Neuronal stem cell (in vitro differentiated cells): ENCODE results near the gene OR56A3.
A peak's percentile ranks its signal among the peaks of the same experiment; 100 is the strongest.

Source experiments
- DNase-seq: peaks from one replicate; pipeline ENCODE4 v3.0.0-alpha.2; 2013; ENCODE audit warnings: low spot score
- H2AFZ ChIP-seq: one replicate; pipeline ENCODE4 v1.6.1; 2013; ENCODE audit warnings: mild to moderate bottlenecking, low read length, inconsistent platforms
- H2AK5ac ChIP-seq: 2 replicates; pipeline ENCODE4 v1.6.1; 2013; ENCODE audit warnings: low read depth, mild to moderate bottlenecking, inconsistent platforms, low read length, moderate library complexity, mixed read lengths
- H2BK120ac ChIP-seq: 2 replicates; pipeline ENCODE4 v1.6.1; 2013; ENCODE audit warnings: low read depth, mild to moderate bottlenecking, inconsistent platforms, low read length, moderate library complexity, mixed read lengths
- H2BK12ac ChIP-seq: one replicate; pipeline ENCODE4 v1.6.1; 2013; ENCODE audit warnings: low read length, inconsistent platforms
- H2BK15ac ChIP-seq: 2 replicates; pipeline ENCODE4 v1.6.1; 2013; ENCODE audit warnings: mild to moderate bottlenecking, low read length, inconsistent platforms, mixed read lengths
- H2BK5ac ChIP-seq: one replicate; pipeline ENCODE4 v1.6.1; 2013; ENCODE audit warnings: inconsistent platforms, mild to moderate bottlenecking, low read length, moderate library complexity
- H3K14ac ChIP-seq: one replicate; pipeline ENCODE4 v1.6.1; 2013; ENCODE audit warnings: low read length, inconsistent platforms
- H3K18ac ChIP-seq: 2 replicates; pipeline ENCODE4 v1.6.1; 2013; ENCODE audit warnings: low read length, inconsistent platforms
- H3K23ac ChIP-seq: 2 replicates; pipeline ENCODE4 v1.6.1; 2013; ENCODE audit warnings: low read depth, mild to moderate bottlenecking, mixed read lengths, low read length, inconsistent platforms; ENCODE audit not compliant: poor library complexity
- H3K27ac ChIP-seq: replicated peaks from 3 replicates; pipeline ENCODE4 v1.5.1; 2013; ENCODE audit warnings: low read length, inconsistent platforms
- H3K27me3 ChIP-seq, 3 experiments: 2 replicates each; pipeline ENCODE4 v1.6.1; 2013; ENCODE audit warnings: low read length in 3 of 3, mild to moderate bottlenecking in 2 of 3, inconsistent platforms in 1 of 3, low read depth in 1 of 3, mixed read lengths in 1 of 3, moderate library complexity in 1 of 3; ENCODE audit not compliant: control insufficient read depth in 3 of 3, insufficient read depth in 3 of 3
- H3K36me3 ChIP-seq, 2 donors: replicated peaks in 1 of 2; 2 replicates each; pipeline ENCODE4 v1.6.1; 2013; ENCODE audit warnings: low read length in 2 of 2; ENCODE audit not compliant: control insufficient read depth in 2 of 2, insufficient read depth in 2 of 2
- H3K4ac ChIP-seq: 2 replicates; pipeline ENCODE4 v1.6.1; 2013; ENCODE audit warnings: inconsistent platforms, mild to moderate bottlenecking, low read length, moderate library complexity
- H3K4me1 ChIP-seq, 2 donors: 1 replicate in 1 of 2; 2 replicates in 1 of 2; pipeline ENCODE4 v1.6.1; 2013; ENCODE audit warnings: low read length in 2 of 2, low read depth in 1 of 2; ENCODE audit not compliant: control insufficient read depth in 2 of 2, insufficient read depth in 1 of 2
- H3K4me2 ChIP-seq: one replicate; pipeline ENCODE4 v1.6.1; 2013; ENCODE audit warnings: mild to moderate bottlenecking, low read length, inconsistent platforms; ENCODE audit not compliant: insufficient read depth, poor library complexity, severe bottlenecking
- H3K4me3 ChIP-seq, 2 donors: 2 replicates each; pipeline ENCODE4 v1.5.1; 2013; ENCODE audit warnings: low read length in 2 of 2, mild to moderate bottlenecking in 2 of 2, inconsistent platforms in 1 of 2, moderate library complexity in 1 of 2
- H3K79me1 ChIP-seq: one replicate; pipeline ENCODE4 v1.6.1; 2013; ENCODE audit warnings: low read depth, mild to moderate bottlenecking, inconsistent platforms, low read length, moderate library complexity
- H3K9ac ChIP-seq: one replicate; pipeline ENCODE4 v1.6.1; 2013; ENCODE audit warnings: mild to moderate bottlenecking, low read depth, low read length, inconsistent platforms; ENCODE audit not compliant: poor library complexity
- H3K9me3 ChIP-seq, 2 donors: replicated peaks in 1 of 2; 2 replicates each; pipeline versions ENCODE3 to v1.6.1; 2013; ENCODE audit warnings: low read length in 2 of 2, mild to moderate bottlenecking in 2 of 2, inconsistent platforms in 1 of 2, low read depth in 1 of 2, mixed read lengths in 1 of 2, moderate library complexity in 1 of 2; ENCODE audit not compliant: control insufficient read depth in 2 of 2, insufficient read depth in 1 of 2
- H4K8ac ChIP-seq: one replicate; pipeline ENCODE4 v1.6.1; 2013; ENCODE audit warnings: low read depth, mild to moderate bottlenecking, inconsistent platforms, low read length, moderate library complexity
- H4K91ac ChIP-seq: one replicate; pipeline ENCODE4 v1.6.1; 2013; ENCODE audit warnings: low read length, low read depth, mild to moderate bottlenecking, inconsistent platforms; ENCODE audit not compliant: poor library complexity
- WGBS, 2 donors: extraction: QIAGEN DNeasy Blood & Tissue Kit; methylation state at CpG; one replicate each; pipeline ENCODE4 v1.1.7; 2013; ENCODE audit warnings: missing lambda C conversion rate in 2 of 2, mixed read lengths in 1 of 2; ENCODE audit not compliant: insufficient read length in 2 of 2, insufficient replicate concordance in 1 of 2; ENCODE audit errors: extremely low coverage in 2 of 2; 5-methylcytosine and 5-hydroxymethylcytosine counted together

OR56A3 gene

GRCh38 chr11:5928811-5929210 lies 13.2 kb upstream of the OR56A3 start:
- no peak overlapping the region for H3K18ac ChIP-seq
- no peak overlapping the region for H3K4me3 ChIP-seq
- H3K4ac ChIP-seq = no peak overlapping the region
- no peak overlapping the region for H3K9ac ChIP-seq
- H2BK120ac ChIP-seq = no peak overlapping the region
- H2BK12ac ChIP-seq = no peak overlapping the region
- no peaks in the 10 kb centered on the region for H3K27me3 ChIP-seq
- no peak overlapping the region for H4K8ac ChIP-seq
- H3K79me1 ChIP-seq = no peaks in the 10 kb centered on the region
- no peak overlapping the region for H3K4me2 ChIP-seq
- no peak overlapping the region for H4K91ac ChIP-seq
- H2BK5ac ChIP-seq = no peak overlapping the region
- H3K9me3 ChIP-seq = peaks cover 0 to 6% of the 10 kb centered on the region in 2 donors
- H2AFZ ChIP-seq = no peak overlapping the region
- no CpG with 5 or more reads among the region's 15 CpGs for WGBS, 2 donors
- no peak overlapping the region for H3K14ac ChIP-seq
- H3K4me1 ChIP-seq = no peaks in the 10 kb centered on the region
- H2AK5ac ChIP-seq = no peak overlapping the region
- H2BK15ac ChIP-seq = no peak overlapping the region
- no peaks in the 10 kb centered on the region for H3K36me3 ChIP-seq
- H3K27ac ChIP-seq = no peak overlapping the region
- H3K23ac ChIP-seq = no peak overlapping the region
- no peak for DNase-seq

GRCh38 chr11:5929571-5930368 lies 12.3 kb upstream of the OR56A3 start:
- 100% methylated on average over 2 of the region's 31 CpGs; no CpG with 5 or more reads in 1 of the 2 donors for WGBS, 2 donors
- Histone ChIP-seq H2BK15ac (no peak overlapping the region), H2BK5ac (no peak overlapping the region), H4K91ac (no peak overlapping the region), H3K14ac (no peak overlapping the region), H3K4ac (peak overlapping the region; percentile 48), H2BK120ac (no peak overlapping the region), H2BK12ac (no peak overlapping the region), H3K27ac (no peak overlapping the region), H3K23ac (no peak overlapping the region), H3K18ac (no peak overlapping the region), H3K36me3 (no peaks in the 10 kb centered on the region), H3K4me2 (no peak overlapping the region), H3K79me1 (no peaks in the 10 kb centered on the region), H3K4me3 (peak overlapping the region in 1 of 2 donors; percentile 50), H3K27me3 (no peaks in the 10 kb centered on the region), H3K9me3 (peaks cover 0 to 6% of the 10 kb centered on the region in 2 donors), H4K8ac (no peak overlapping the region), H2AK5ac (no peak overlapping the region), H2AFZ (no peak overlapping the region), H3K9ac (no peak overlapping the region), H3K4me1 (no peaks in the 10 kb centered on the region)
- DNase-seq = no peak

GRCh38 chr11:5930614-5931013 lies 11.4 kb upstream of the OR56A3 start:
- H3K4me3 ChIP-seq = no peak overlapping the region
- no peak overlapping the region for H2AFZ ChIP-seq
- no peak overlapping the region for H3K4ac ChIP-seq
- H3K18ac ChIP-seq = no peak overlapping the region
- no peak overlapping the region for H3K23ac ChIP-seq
- no peak overlapping the region for H2AK5ac ChIP-seq
- H3K14ac ChIP-seq = peak overlapping the region; percentile 38
- no CpG with 5 or more reads among the region's 19 CpGs for whole genome bisulfite sequencing, 2 donors
- peaks cover 0 to 6% of the 10 kb centered on the region in 2 donors for H3K9me3 ChIP-seq
- H3K4me1 ChIP-seq = no peaks in the 10 kb centered on the region
- no peaks in the 10 kb centered on the region for H3K36me3 ChIP-seq
- no peak for DNase-seq
- H3K79me1 ChIP-seq = no peaks in the 10 kb centered on the region
- H2BK15ac ChIP-seq = no peak overlapping the region
- no peak overlapping the region for H3K9ac ChIP-seq
- H2BK12ac ChIP-seq = no peak overlapping the region
- no peak overlapping the region for H4K8ac ChIP-seq
- H3K27ac ChIP-seq = no peak overlapping the region
- H3K4me2 ChIP-seq = no peak overlapping the region
- no peaks in the 10 kb centered on the region for H3K27me3 ChIP-seq
- no peak overlapping the region for H2BK5ac ChIP-seq
- H2BK120ac ChIP-seq = no peak overlapping the region
- H4K91ac ChIP-seq = no peak overlapping the region

GRCh38 chr11:5931061-5931460 lies 11.0 kb upstream of the OR56A3 start:
- no CpG with 5 or more reads among the region's 8 CpGs for WGBS, 2 donors
- no peak overlapping the region for H2AFZ ChIP-seq

More at GRCh38 chr11:5931061-5931460, 11.0 kb upstream of the OR56A3 start:
- Histone ChIP-seq H3K18ac (no peak overlapping the region), H3K9me3 (peaks cover 0 to 6% of the 10 kb centered on the region in 2 donors), H3K9ac (no peak overlapping the region), H3K27me3 (no peaks in the 10 kb centered on the region), H3K79me1 (no peaks in the 10 kb centered on the region), H3K4ac (no peak overlapping the region), H3K14ac (no peak overlapping the region), H3K36me3 (no peaks in the 10 kb centered on the region), H2BK15ac (no peak overlapping the region), H2AK5ac (no peak overlapping the region), H3K4me2 (no peak overlapping the region), H4K8ac (no peak overlapping the region), H4K91ac (no peak overlapping the region), H2BK12ac (no peak overlapping the region), H3K23ac (no peak overlapping the region), H3K4me3 (no peak overlapping the region), H2BK5ac (no peak overlapping the region), H2BK120ac (no peak overlapping the region), H3K4me1 (no peaks in the 10 kb centered on the region), H3K27ac (no peak overlapping the region)
- no peak for DNase-seq
